Germinal center (tissue), 1 donor: Measurements from ENCODE around the gene FMC1.
A peak's percentile ranks its signal among the peaks of the same experiment; 100 is the strongest.
"Not testable (repeated sequence)": the region's sequence is repeated elsewhere in the genome, so short reads cannot be mapped to it uniquely, and the experiment has no call there.

ENCODE experiments used
- DNase-seq: peaks from one replicate; pipeline ENCODE4 v3.0.0; 2012; ENCODE audit warnings: mixed read lengths, low spot score

Gene FMC1, protein sequence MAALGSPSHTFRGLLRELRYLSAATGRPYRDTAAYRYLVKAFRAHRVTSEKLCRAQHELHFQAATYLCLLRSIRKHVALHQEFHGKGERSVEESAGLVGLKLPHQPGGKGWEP

GRCh38 chr7:139341058-139341775 is at the start of gene FMC1:
FMC1 (plus strand) TSS chr7:139341337; CDS start chr7:139341385, 48 bp downstream.
- peak; percentile 73 for DNase-seq

DNA sequence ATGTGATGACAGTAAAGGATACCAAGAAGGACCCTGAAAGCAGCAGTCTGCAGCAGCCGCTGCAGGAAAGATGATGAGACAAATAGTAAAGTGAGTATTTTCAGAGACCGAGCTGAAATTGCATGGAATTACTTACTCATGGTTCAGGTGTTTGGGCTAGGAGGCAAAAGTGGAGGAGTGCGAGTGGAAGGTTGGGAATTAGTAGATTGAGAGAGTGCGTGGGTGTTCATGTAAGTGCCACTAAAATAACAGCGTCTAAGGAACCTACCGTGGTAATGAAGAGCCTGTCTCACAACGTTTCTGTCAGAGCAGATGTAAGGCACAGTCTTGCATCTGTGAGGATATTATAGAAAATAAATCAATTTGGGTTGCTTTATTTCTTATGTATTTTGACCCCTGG is 48.3 kb upstream of the FMC1 start:
- no peak for DNase-seq

GRCh38 chr7:139293534-139293933 is 47.6 kb upstream of the FMC1 start:
- DNase-seq: no peak

GRCh38 chr7:139294241-139294640 is 46.9 kb upstream of the FMC1 start:
- no peak for DNase-seq

DNA sequence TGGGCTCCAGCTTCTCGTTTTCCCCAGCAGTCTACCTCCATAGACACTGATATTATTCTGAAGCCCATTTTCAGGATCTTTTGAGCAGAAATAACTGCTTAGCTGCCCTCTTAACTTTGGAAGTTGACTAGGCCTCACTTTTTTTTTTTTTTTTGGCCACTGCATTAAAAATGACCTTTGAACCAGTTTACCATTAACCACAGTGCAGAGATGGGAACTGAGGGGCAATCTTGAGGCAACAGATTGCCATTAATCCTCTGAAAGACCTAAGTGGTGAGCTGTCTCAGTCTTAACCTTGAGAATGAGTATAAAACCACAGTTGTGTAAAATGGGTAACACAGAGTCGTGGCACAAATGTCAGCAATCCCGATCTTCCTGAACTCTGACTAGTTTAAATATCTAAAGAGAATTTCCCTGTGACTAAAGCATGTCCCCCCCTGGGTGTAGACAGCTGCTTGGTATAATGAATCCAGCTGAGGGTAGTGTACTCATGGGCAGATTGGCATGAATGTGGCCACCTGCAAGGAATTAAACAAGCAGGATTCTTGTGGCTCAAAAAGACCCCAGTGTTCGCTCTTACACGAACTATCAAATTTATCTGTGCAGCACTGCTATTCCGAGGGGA is 46.1 kb upstream of the FMC1 start:
- no peak for DNase-seq

DNA sequence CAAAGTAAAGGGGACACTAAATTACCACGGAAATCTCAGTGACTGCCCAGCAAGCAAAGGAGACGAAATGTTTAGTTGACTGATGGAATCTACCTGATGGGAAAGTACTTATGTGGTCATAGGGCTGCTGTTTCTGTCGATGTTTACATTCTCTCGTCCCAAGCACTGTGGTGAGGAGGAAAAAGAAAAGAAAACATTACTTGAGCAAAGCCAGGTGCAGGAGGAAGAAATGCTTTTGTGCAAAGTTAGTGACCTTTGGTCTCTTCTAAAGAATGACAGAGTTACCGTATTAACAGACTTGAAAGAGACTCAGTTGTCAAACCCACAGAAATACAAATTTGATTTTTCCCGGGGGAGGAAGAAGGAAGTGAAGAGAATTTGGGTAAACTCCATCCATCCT is 43.3 kb upstream of the FMC1 start:
- DNase-seq: no peak

- no peak for DNase-seq
Observed at GRCh38 chr7:139299296-139299695, 41.8 kb upstream of the FMC1 start.

- no peak for DNase-seq
Observed at GRCh38 chr7:139300390-139300789, 40.7 kb upstream of the FMC1 start.

DNA sequence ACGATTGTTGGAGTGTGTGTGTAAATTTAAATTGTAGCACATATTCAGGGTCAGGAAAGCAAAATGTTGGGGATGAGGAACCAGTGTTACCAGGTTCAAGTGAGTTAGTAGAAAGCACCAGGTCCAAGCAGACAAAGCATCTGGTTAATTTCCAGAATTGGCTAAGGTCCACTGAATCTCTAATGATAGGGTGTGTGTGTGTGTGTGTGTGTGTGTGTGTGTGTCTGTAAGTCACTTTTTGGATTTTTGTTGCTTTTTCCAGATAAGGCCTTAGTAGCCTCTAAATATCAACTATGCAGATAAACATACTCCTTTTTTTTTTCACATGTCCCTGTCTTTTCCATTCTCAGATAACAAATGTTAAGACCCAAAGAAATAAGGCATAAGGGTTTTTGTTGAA is 36.6 kb upstream of the FMC1 start:
- DNase-seq: no peak

DNA sequence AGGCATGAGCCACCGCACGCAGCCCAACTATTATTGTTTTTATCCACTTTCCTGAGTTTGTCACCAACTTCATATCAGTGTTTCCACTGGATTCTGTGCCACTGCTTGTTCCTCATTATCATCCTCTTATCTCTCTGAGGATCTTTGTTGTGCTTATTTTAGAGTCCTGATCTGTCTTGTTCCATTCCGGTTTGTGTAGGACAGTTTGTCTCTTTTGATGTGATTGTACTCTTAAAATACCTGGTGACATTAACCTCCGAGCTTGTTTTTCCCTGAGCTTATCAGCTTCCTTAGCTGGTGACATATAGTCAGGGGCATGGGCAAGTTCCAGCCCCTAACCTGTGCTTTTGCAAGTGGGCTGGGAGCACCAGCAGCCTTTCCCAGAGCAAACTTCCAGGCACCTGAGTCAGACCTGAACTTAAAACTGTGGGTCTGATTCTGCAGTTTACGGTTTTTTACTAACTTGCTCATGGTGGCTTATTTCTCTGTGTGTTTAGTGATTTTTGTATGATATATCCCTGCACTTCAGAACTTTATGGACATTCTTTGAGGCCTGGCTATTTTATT is 23.1 kb upstream of the FMC1 start:
- no peak for DNase-seq

DNA sequence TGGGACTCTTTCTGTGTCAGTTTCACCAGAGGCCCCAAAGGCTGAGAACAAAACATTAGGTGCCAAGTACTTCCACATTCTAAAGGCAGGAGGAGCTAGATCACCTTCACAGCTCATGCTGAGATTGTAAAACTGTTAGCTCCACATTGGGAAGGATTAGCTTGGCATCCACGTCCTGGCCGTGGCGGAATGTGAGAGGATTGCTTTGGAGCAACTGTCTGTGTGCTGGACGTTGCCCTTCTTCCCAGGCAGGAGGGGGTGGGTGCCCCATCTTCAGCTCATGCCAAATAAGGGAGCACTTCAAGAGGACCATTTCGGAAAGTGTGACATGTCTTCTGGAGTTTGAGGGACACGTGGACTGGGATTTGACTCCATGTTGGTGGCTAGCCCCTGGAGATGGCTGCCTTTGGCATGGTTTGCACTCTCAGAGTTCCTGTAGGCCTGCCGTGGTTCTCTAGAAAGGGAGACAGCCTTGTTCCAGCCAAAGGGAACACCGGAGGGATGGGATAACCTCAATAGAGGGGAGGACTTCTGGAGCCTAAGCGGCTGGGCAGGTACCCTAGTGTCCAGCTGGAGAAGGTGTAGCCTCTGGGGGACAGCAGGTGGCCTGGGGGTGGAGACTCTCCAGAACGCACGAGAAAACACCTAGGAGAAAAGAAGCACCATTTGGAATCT is 19.9 kb upstream of the FMC1 start:
- no peak for DNase-seq

DNA sequence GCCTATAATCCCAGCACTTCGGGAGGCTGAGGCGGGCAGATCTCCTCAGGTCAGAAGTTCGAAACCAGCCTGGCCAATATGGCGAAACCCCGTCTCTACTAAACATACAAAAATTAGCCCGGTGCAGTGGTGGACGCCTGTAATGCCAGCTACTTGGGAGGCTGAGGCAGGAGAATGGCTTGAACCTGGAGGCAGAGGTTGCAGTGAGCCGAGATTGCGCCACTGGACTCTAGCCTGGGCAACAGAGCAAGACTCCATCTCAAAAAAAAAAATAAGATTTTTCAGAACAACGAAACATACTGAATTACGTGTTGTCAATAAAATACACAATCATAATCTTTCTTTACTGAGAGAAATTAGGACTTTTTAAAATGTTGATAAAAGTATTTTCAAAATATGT is 16.4 kb upstream of the FMC1 start:
- DNase-seq: not testable (repeated sequence)

GRCh38 chr7:139328375-139328774 is 12.8 kb upstream of the FMC1 start:
- DNase-seq: no peak

- DNase-seq: no peak
Observed at GRCh38 chr7:139329119-139329518, 12.0 kb upstream of the FMC1 start.

DNA sequence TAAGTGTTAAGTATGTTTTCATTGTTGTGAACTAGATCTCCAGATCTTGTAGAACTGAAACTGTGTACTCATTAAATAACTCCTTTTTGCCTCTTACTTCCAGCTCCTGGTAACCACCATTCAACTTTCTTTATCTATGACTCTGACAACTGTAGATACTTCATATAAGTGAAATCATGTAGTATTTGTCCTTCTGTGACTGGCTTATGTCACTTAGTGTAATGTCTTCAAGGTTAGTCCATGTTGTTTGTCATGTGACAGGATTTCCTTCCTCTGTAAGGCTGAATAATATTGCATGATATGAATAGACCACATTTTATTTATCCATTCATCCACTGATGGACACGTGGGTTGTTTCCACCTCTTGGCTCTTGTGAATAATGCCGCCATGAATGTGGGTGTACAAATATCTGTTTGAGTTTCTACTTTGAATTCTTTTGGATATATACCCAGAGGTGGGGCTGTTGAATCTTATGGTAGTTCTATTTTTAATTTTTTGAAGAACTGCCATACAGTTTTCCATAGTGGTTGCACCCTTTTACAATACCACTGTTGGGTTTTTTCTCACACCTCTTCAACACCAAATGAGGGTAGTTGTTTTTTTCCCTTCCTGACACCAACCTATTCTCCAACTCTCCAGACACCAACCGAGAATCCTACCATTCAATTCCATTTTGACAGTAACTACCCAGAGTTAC is 10.7 kb upstream of the FMC1 start:
- no peak for DNase-seq

GRCh38 chr7:139332697-139333359 is 8.3 kb upstream of the FMC1 start:
- DNase-seq: no peak

DNA sequence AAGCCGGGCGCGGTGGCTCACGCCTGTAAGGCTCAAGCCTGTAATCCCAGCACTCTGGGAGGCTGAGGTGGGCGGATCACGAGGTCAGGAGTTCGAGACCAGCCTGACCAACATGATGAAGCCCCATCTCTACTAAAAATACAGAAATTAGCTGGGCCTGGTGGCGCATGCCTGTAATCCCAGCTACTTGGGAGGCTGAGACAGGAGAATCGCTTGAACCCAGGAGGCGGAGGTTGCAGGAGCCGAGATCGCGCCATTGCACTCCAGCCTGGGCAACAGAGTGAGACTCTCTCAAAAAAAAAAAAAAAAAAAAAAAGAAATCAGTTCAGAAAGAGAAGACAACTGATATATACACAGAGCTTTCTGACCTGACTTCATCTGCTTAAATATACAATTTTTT is 7.7 kb upstream of the FMC1 start:
- not testable (repeated sequence) for DNase-seq

DNA sequence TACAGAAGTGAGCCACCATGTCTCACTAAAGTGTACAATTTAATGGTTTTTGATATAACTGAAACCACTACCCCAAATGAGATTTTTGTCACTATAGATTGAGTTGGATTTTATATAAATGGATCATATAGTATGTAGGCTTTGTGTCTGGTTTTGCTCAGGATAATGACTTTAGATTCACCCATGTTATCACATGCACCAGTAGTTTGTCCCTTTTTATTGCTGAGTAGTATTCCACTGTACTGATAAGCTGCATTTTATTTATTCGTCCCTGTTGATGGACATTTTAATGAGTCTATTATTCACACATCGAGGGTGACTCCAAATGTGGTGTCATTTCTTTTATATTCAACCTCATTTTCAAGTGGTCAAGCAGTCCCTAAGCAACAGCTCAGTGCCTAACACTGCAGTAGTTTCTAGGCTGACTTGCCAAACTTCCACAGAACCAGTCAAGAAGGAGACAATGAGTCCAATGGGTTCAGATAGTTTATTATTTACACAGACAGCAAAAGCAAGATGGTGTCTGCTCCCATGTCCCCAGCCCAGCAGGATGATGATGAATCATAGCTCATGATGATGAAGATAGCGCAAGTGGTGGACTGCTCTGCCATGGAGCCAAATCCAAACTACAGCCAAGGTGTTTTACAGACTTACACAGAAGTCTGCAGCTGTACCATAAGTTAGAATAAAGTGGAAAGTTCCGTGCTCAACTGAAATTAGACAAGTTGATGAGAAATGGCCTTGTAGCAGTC is 6.6 kb upstream of the FMC1 start:
- no peak for DNase-seq

DNA sequence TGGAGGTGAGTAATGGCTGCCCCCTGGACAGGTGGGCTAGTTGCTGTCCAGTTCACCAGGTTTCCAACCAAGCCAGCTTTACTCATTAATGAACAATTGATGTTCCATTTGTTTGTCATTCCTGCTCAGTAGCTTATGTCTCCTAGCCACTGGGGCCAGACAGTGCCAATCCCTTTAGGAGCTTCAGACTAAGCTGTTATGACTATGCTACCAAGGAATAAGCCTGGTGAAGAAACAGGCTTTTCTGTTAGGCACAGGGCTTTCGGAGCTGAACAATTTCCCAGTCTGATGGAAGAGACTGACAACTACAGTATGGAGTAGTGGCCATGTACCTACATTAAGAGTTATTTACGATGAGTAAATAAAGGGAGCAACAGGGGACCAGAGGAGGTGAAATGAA is 2.1 kb upstream of the FMC1 start:
- DNase-seq: no peak

DNA sequence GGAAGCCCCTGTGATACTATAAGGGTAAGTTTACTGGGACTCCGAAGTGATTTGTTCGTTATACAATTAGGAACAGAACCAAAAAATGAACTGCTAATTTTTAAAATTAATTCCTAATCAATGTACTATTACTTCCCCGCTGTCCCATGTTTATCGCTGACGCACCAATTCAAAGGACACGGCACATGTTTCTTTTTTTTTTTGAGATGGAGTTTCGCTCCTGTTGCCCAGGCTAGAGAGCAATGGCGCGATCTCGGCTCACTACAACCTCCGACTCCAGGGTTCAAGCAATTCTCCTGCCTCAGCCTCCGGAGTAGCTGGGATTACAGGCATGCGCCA is 1.5 kb upstream of the FMC1 start:
- DNase-seq: no peak
